Progenitor cell of endocrine pancreas (in vitro differentiated cells): ENCODE data around the gene TNPO3. TPM values are rescaled to one million over a fixed set of nuclear protein-coding genes. Genes with fewer than 3 reads are reported as not detected.

ENCODE experiments used
- DNase-seq: peaks from one replicate; pipeline ENCODE4 v3.0.0; 2021; ENCODE audit warnings: low spot score; ENCODE audit not compliant: unreplicated experiment
- H3K27ac Mint-ChIP-seq: 2 replicates; pipeline ENCODE4 v1.8.0; 2021; ENCODE audit warnings: mild to moderate bottlenecking, moderate library complexity, mixed read lengths
- H3K27me3 Mint-ChIP-seq: 2 replicates; pipeline ENCODE4 v1.8.0; 2021; ENCODE audit warnings: mixed read lengths
- H3K36me3 Mint-ChIP-seq: 2 replicates; pipeline ENCODE4 v1.8.0; 2022; ENCODE audit warnings: mixed read lengths; ENCODE audit not compliant: insufficient read depth
- H3K4me1 Mint-ChIP-seq: 2 replicates; pipeline ENCODE4 v1.8.0; 2021; ENCODE audit warnings: low read depth, mixed read lengths
- H3K4me3 Mint-ChIP-seq: 2 replicates; pipeline ENCODE4 v1.8.0; 2021; ENCODE audit warnings: low read depth, mild to moderate bottlenecking, moderate library complexity, mixed read lengths
- H3K9me3 Mint-ChIP-seq: 2 replicates; pipeline ENCODE4 v1.8.0; 2021; ENCODE audit warnings: low read depth, mixed read lengths
- CTCF ChIP-seq: fragments of 200-600 bp; sonication (generic); IDR thresholded peaks from one replicate; pipeline ENCODE4 v1.5.0; 2021; ENCODE audit warnings: antibody characterized with exemption, mild to moderate bottlenecking; ENCODE audit not compliant: unreplicated experiment
- total RNA-seq: library from RNA; stranded (reverse); gene quantifications from 2 replicates; pipeline ENCODE4 v1.2.1, GENCODE V29; 2021

TNPO3 gene
- total RNA-seq, 1 donor from 2014 or later: 44.8 TPM

- no peaks in the 10 kb centered on the region for H3K9me3 Mint-ChIP-seq
- no peaks in the 10 kb centered on the region for H3K4me1 Mint-ChIP-seq
- no peak for DNase-seq
- H3K4me3 Mint-ChIP-seq: no peak overlapping the region
- H3K27me3 Mint-ChIP-seq: no peaks in the 10 kb centered on the region
- no peak for TF ChIP-seq CTCF
- peaks cover 29% of the 10 kb centered on the region for H3K36me3 Mint-ChIP-seq
- no peak overlapping the region for H3K27ac Mint-ChIP-seq
Observed at GRCh38 chr7:128974241-128974934, 80.5 kb downstream of the TNPO3 start.

- Mint-ChIP-seq H3K27me3 (no peaks in the 10 kb centered on the region), H3K27ac (no peak overlapping the region), H3K4me1 (no peaks in the 10 kb centered on the region), H3K36me3 (peaks cover 29% of the 10 kb centered on the region), H3K9me3 (peaks cover 6% of the 10 kb centered on the region), H3K4me3 (no peak overlapping the region)
- DNase-seq: no peak
- TF ChIP-seq CTCF: no peak
Observed at GRCh38 chr7:128968624-128969023, 86.3 kb downstream of the TNPO3 start.

GRCh38 chr7:128963327-128963757 is 91.6 kb downstream of the TNPO3 start:
- H3K27ac Mint-ChIP-seq: no peak overlapping the region
- DNase-seq: no peak
- no peak for TF ChIP-seq CTCF
- peaks cover 38% of the 10 kb centered on the region for H3K36me3 Mint-ChIP-seq
- no peaks in the 10 kb centered on the region for H3K27me3 Mint-ChIP-seq
- H3K9me3 Mint-ChIP-seq: peaks cover 6% of the 10 kb centered on the region
- no peak overlapping the region for H3K4me3 Mint-ChIP-seq
- H3K4me1 Mint-ChIP-seq: peaks cover 1% of the 10 kb centered on the region

GRCh38 chr7:128962899-128963298 is 92.0 kb downstream of the TNPO3 start:
- no peak for TF ChIP-seq CTCF
- Mint-ChIP-seq H3K4me3 (no peak overlapping the region), H3K27me3 (no peaks in the 10 kb centered on the region), H3K9me3 (peaks cover 6% of the 10 kb centered on the region), H3K36me3 (peaks cover 38% of the 10 kb centered on the region), H3K4me1 (peaks cover 1% of the 10 kb centered on the region), H3K27ac (no peak overlapping the region)
- DNase-seq: no peak

GRCh38 chr7:128961030-128961659 is 93.8 kb downstream of the TNPO3 start:
- no peak for DNase-seq
- Mint-ChIP-seq H3K4me3 (no peak overlapping the region), H3K4me1 (peaks cover 13% of the 10 kb centered on the region), H3K27me3 (no peaks in the 10 kb centered on the region), H3K36me3 (peaks cover 40% of the 10 kb centered on the region), H3K9me3 (peaks cover 6% of the 10 kb centered on the region), H3K27ac (no peak overlapping the region)
- TF ChIP-seq CTCF: no peak
